ENCODE measurements around the gene FGF1.

FGF1 gene

GRCh38 chr5:142610176-142611001 is 75.5 kb downstream of the FGF1 start:
- no peak for DNase-seq

DNA sequence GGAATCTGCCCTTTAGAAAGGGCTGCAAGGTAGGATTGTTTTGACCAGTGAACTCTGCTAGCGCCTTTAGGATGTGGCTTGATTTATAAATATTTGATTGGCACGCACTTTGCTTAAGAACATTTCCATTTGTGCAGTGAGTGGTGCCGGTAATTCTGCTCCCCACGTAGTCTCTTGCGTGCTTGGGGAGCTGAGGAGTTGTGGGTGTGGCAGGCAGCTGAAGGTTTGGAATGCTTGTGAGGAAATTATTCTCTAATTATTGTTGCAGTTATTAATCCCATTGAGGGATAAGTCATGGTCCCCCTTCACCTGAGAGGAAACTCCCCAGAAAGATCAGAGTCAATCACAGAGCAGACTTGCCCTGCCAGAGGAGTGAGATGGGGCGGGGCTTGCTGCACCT is 76.7 kb downstream of the FGF1 start:
- no peak for DNase-seq

- DNase-seq = no peak
Observed at GRCh38 chr5:142608081-142608480, 77.8 kb downstream of the FGF1 start.

GRCh38 chr5:142605611-142606010 is 80.3 kb downstream of the FGF1 start:
- DNase-seq = no peak

GRCh38 chr5:142602720-142603245 is 83.1 kb downstream of the FGF1 start:
- DNase-seq = no peak

GRCh38 chr5:142601432-142601831 is 84.5 kb downstream of the FGF1 start:
- DNase-seq = no peak

GRCh38 chr5:142600611-142601358 is 85.1 kb downstream of the FGF1 start:
- no peak for DNase-seq

GRCh38 chr5:142600092-142600491 is 85.8 kb downstream of the FGF1 start:
- DNase-seq = no peak

DNA sequence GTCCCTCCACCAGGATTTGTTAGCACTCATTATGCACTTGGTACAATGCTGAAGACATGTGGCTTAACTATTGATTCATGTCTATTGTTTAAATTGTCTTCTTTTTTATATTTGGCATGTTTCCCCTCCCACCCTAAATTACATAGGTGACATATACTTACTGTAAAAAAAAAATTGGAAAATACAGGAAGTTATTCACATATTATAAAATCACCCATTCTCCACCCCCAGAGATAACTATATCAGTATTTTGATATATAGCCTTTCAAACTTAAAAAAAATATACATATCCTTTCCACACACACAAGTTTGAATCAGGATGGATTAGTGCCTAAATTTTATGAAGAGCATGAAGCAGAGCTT is 87.6 kb downstream of the FGF1 start:
- DNase-seq = no peak

DNA sequence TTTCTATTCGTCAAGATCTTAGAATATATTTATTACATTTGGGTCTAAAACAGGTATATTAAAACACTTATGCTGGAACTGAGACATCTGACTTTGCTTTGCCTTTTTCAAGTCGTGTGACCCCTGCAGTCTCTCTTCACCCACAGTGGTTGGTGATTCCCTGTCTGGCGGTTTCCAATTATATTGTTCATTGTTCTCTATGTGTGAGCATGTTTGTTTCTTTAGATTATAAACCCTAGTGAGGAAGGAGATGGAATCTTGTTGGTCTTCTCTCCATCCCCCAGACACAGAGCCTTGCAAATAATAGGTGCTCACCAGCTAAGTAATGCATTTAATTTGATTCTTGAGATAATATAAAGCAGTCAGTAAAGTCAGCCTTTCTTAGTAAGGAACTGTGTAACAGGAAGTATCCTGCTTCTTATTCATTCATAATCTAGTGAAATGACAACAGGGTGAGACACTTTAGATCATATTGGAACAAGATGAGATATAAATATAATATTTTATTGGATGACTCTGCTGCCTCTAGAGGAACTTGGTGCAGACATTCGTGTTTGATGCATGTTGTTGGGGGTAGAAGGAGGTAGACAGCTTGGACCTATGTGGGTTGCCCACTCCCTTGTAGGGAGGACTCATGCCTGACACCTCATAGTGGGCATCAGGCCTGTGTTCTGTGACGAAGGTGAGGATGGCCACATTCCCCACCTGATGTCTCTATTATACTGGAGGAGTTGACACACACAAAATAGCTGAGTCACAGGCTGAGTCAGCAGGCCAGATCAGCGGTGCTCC is 88.1 kb downstream of the FGF1 start:
- no peak for DNase-seq

DNA sequence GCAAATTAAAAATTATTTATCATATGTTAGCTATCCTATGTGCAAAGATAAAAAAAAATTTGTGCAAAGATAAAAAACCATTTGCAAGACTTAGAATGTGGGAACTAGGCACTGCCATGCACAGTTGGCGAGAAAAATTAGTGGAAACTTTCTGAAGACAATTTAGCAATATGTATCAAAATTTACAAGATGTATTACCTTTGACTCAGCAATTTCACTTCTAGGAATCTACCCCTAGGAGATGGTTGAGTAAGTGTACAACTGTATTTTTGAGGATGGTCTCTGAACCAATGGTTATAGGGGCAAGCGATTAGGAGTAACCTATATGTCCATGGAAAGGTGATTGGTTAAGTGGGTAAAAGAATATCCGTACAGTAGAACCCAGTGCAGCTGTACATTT is 88.9 kb downstream of the FGF1 start:
- no peak for DNase-seq

GRCh38 chr5:142592365-142592764 is 93.5 kb downstream of the FGF1 start:
- no peak for DNase-seq

- no peak for DNase-seq
Observed at GRCh38 chr5:142590451-142591231, 95.2 kb downstream of the FGF1 start.

GRCh38 chr5:142589720-142590119 is 96.2 kb downstream of the FGF1 start:
- DNase-seq = no peak

DNA sequence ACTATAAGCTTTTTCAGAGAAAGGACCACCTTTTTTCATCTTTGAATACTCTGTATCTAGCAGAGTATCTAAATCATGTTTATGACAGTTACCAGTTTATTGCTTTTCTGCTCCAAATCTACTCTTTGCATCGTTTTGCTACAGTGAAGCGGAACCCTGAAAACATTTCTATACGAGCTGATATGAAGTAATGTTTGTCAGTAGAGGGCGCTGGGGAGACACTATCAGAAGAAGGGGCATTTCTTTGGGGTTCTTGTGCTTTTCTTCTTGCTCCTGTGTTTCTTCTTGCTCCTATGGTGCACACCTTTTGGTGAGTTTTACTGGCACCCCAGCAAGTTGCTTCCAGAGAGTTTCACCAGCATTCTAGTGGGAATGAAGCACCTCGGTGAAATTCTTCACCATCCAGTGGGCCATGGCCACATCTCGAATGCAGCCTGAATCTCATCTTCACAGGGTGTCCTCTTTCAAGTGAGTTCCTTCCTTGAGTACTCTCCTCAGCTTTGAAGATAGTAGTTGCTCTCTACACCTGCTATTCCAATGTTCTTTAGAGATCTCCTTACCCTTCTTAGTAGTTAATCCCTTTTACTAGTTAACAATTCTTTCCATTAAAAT is 98.4 kb downstream of the FGF1 start:
- peak; percentile 4 for DNase-seq

- no peak for DNase-seq
Observed at GRCh38 chr5:142586552-142586951, 99.3 kb downstream of the FGF1 start.

DNA sequence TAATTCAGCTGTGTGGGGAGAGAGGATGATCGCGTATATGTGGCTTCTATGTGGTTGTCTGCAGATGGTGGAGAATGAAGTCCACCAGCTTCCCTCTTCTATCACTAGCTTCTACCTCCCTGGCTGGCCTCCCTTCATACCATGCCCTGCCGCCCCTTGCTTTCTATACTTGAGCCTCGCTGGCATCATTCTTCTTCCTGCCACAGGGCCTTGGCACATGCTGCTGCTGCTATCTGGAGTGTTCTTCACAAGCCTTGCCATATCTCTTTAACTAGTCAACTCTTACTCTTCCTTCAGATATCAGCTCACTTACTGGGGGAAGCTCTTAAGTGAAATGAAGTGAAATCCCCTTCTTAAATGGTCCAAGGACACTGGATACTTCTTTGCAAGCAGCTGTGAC is 100.4 kb downstream of the FGF1 start:
- no peak for DNase-seq

DNA sequence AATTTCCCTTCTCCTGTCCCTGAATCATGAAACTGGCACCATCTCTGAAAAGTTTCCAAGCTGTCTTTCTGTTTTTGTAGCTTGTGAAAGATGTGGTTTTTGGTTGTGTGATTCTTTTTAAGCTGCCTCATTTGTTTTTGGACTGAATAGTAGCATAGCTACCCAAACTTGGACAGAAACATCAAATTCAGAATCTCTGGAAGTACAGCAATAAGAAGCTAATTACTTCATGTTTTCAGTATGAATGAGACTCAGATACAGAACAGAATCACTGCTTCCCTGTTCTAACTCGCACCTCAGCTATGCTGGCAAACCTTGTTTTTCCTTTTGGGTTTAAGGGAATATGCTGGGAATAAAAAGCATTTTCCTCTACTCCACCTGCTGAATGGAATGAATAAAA is 101.0 kb downstream of the FGF1 start:
- no peak for DNase-seq

GRCh38 chr5:142578161-142578830 is 107.6 kb downstream of the FGF1 start:
- no peak for DNase-seq

GRCh38 chr5:142576804-142577203 is 109.1 kb downstream of the FGF1 start:
- DNase-seq = no peak

DNA sequence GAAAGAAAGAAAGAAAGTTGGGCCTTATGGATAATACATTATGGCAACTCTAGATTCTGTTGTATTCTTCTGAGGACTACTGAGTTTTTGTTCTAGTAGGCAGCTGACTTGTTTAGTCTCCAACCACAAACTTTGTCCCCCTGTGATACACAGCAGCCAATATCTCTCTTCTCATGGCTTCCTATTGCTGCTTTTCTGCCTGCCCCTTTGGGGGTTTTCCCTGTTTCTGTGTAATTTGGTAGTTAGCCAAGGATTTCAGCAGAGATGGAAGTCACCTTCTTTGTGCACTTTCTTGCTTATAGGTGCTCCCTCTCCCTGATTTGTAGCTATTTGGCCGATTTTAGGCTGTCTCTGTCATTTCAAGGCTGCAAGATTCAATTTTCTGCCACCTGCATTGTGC is 109.6 kb downstream of the FGF1 start:
- no peak for DNase-seq

GRCh38 chr5:142572006-142572405 is 113.9 kb downstream of the FGF1 start:
- no peak for DNase-seq
